ENCODE measurements around the gene GIPR.

Gene GIPR

DNA sequence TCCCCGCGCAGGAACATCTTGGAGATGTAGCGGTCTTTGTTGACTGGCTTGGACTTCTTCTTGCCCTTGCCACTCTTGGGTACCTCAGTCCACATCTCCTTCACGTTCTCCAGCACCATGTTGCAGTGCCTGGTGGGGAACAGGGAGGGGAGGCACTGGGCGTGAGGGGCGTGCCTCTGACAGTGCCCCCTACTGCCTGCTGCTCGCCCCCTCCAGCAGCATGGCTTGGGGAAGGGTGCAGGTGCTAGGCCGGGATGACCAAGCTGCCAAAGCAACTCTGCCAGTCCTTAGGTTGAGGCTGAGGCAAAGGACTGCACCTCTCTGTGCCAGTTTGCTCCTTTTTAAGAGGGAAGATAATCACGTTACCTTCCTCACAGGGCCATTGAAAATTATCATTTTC, 19.6 kb downstream of the GIPR start:
- H4K20me1 ChIP-seq (ENCODE audit: control insufficient read depth, insufficient read depth, low read depth, low read length) = peaks cover 9% of the 10 kb centered on the region
- no peaks in the 10 kb centered on the region for H3K9me2 ChIP-seq (replicated peaks; ENCODE audit: control insufficient read depth, low read length)
- peaks cover 63% of the 10 kb centered on the region for H3K36me3 ChIP-seq (ENCODE audit: control insufficient read depth, low read length)
- peaks cover 38% of the 10 kb centered on the region for H3K79me2 ChIP-seq (ENCODE audit: control insufficient read depth, low read length)
- peaks cover 10% of the 10 kb centered on the region for H3F3A ChIP-seq (ENCODE audit: control insufficient read depth, insufficient read depth)
- peaks cover 8% of the 10 kb centered on the region for H3K4me1 ChIP-seq (ENCODE audit: control insufficient read depth, low read length)
- TF ChIP-seq, protein P1, sequence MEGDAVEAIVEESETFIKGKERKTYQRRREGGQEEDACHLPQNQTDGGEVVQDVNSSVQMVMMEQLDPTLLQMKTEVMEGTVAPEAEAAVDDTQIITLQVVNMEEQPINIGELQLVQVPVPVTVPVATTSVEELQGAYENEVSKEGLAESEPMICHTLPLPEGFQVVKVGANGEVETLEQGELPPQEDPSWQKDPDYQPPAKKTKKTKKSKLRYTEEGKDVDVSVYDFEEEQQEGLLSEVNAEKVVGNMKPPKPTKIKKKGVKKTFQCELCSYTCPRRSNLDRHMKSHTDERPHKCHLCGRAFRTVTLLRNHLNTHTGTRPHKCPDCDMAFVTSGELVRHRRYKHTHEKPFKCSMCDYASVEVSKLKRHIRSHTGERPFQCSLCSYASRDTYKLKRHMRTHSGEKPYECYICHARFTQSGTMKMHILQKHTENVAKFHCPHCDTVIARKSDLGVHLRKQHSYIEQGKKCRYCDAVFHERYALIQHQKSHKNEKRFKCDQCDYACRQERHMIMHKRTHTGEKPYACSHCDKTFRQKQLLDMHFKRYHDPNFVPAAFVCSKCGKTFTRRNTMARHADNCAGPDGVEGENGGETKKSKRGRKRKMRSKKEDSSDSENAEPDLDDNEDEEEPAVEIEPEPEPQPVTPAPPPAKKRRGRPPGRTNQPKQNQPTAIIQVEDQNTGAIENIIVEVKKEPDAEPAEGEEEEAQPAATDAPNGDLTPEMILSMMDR (IDR thresholded peaks at IDR 0.05; ENCODE audit: low read depth, low read length, poor library complexity, severe bottlenecking) = no peak
- no peak for TF ChIP-seq EZH2phosphoT487 (IDR thresholded peaks at IDR 0.05; ENCODE audit: borderline replicate concordance, low read length)
- H3K27ac ChIP-seq (ENCODE audit: low read depth, low read length) = no peak overlapping the region
- no peaks in the 10 kb centered on the region for H3K27me3 ChIP-seq (ENCODE audit: control insufficient read depth, low read length)
- H3K4me2 ChIP-seq (ENCODE audit: low read length) = no peak overlapping the region
- H3K9me3 ChIP-seq (ENCODE audit: control insufficient read depth, insufficient read depth, low read length) = no peaks in the 10 kb centered on the region
- no peak overlapping the region for H3K4me3 ChIP-seq (ENCODE audit: low read length)

GRCh38 chr19:45691516-45692186, 23.6 kb downstream of the GIPR start, which contains the start of gene SNRPD2:
Gene SNRPD2 (minus strand): TSS chr19:45691953. CDS start chr19:45691888, 65 bp downstream.
- no peak for TF ChIP-seq EZH2phosphoT487 (IDR thresholded peaks at IDR 0.05; ENCODE audit: borderline replicate concordance, low read length)
- TF ChIP-seq, protein P1 (IDR thresholded peaks at IDR 0.05; ENCODE audit: low read depth, low read length, poor library complexity, severe bottlenecking) = no peak
- Histone ChIP-seq H3F3A (ENCODE audit: control insufficient read depth, insufficient read depth) (no peaks in the 10 kb centered on the region), H3K79me2 (ENCODE audit: control insufficient read depth, low read length) (peaks cover 58% of the 10 kb centered on the region), H4K20me1 (ENCODE audit: control insufficient read depth, insufficient read depth, low read depth, low read length) (peaks cover 9% of the 10 kb centered on the region), H3K4me3 (ENCODE audit: low read length) (peak within 1 kb of the TSS; percentile 99), H3K27ac (ENCODE audit: low read depth, low read length) (peak within 1 kb of the TSS; percentile 77), H3K4me2 (ENCODE audit: low read length) (peak within 1 kb of the TSS; percentile 95), H3K4me1 (ENCODE audit: control insufficient read depth, low read length) (peaks cover 15% of the 10 kb centered on the region), H3K9me3 (ENCODE audit: control insufficient read depth, insufficient read depth, low read length) (no peaks in the 10 kb centered on the region), H3K36me3 (ENCODE audit: control insufficient read depth, low read length) (peaks cover 67% of the 10 kb centered on the region), H3K27me3 (ENCODE audit: control insufficient read depth, low read length) (no peaks in the 10 kb centered on the region), H3K9me2 (replicated peaks; ENCODE audit: control insufficient read depth, low read length) (no peaks in the 10 kb centered on the region)

- Histone ChIP-seq H3K79me2 (ENCODE audit: control insufficient read depth, low read length) (peaks cover 58% of the 10 kb centered on the region), H3K9me2 (replicated peaks; ENCODE audit: control insufficient read depth, low read length) (no peaks in the 10 kb centered on the region), H3K4me3 (ENCODE audit: low read length) (peak within 1 kb of the TSS; percentile 99), H3F3A (ENCODE audit: control insufficient read depth, insufficient read depth) (no peaks in the 10 kb centered on the region), H3K27me3 (ENCODE audit: control insufficient read depth, low read length) (no peaks in the 10 kb centered on the region), H3K9me3 (ENCODE audit: control insufficient read depth, insufficient read depth, low read length) (no peaks in the 10 kb centered on the region), H4K20me1 (ENCODE audit: control insufficient read depth, insufficient read depth, low read depth, low read length) (peaks cover 9% of the 10 kb centered on the region), H3K4me2 (ENCODE audit: low read length) (peak within 1 kb of the TSS; percentile 95), H3K4me1 (ENCODE audit: control insufficient read depth, low read length) (peaks cover 15% of the 10 kb centered on the region), H3K27ac (ENCODE audit: low read depth, low read length) (peak within 1 kb of the TSS; percentile 77), H3K36me3 (ENCODE audit: control insufficient read depth, low read length) (peaks cover 63% of the 10 kb centered on the region)
- no peak for TF ChIP-seq EZH2phosphoT487 (IDR thresholded peaks at IDR 0.05; ENCODE audit: borderline replicate concordance, low read length)
- TF ChIP-seq, protein P1 (IDR thresholded peaks at IDR 0.05; ENCODE audit: low read depth, low read length, poor library complexity, severe bottlenecking) = no peak
Measured at GRCh38 chr19:45692187-45693105, 24.4 kb downstream of the GIPR start, which contains the start of gene QPCTL. Gene QPCTL (plus strand): TSS chr19:45692666. CDS start chr19:45692704, 38 bp downstream.

Measured in DOHH2 (cell line).